Activated CD4-positive, alpha-beta memory T cell treated with anti-CD3 and anti-CD28 coated beads for 36 hours (primary cell): ENCODE results near the gene IGFL4. TPM values are rescaled to one million over a fixed set of nuclear protein-coding genes. Genes with fewer than 3 reads are reported as not detected.

ENCODE experiments used
- CTCF ChIA-PET: fragments of 350-600 bp; sonication (Branson Sonifier 250); formaldehyde crosslinking; loops from one replicate; lab custom pipeline; 2021; ENCODE audit warnings: antibody characterized with exemption, inconsistent platforms; lab: Charles Lee
- POLR2A ChIA-PET: fragments of 350-600 bp; sonication (Branson Sonifier 250); formaldehyde crosslinking; loops from one replicate; lab custom pipeline; 2021; ENCODE audit warnings: antibody characterized with exemption; lab: Charles Lee
- DNase-seq: peaks from one replicate; pipeline ENCODE4 v3.0.0-alpha.2; 2020
- H3K27ac Mint-ChIP-seq: one replicate; pipeline ENCODE4 v1.8.0; 2021; ENCODE audit warnings: mixed read lengths
- H3K27me3 Mint-ChIP-seq: one replicate; pipeline ENCODE4 v1.8.0; 2021; ENCODE audit warnings: mixed read lengths
- H3K36me3 Mint-ChIP-seq: one replicate; pipeline ENCODE4 v1.8.0; 2021; ENCODE audit warnings: mixed read lengths
- H3K4me1 Mint-ChIP-seq: one replicate; pipeline ENCODE4 v1.8.0; 2021; ENCODE audit warnings: low read depth, mixed read lengths
- H3K4me3 Mint-ChIP-seq: one replicate; pipeline ENCODE4 v1.8.0; 2021; ENCODE audit warnings: mild to moderate bottlenecking, mixed read lengths
- H3K9me3 Mint-ChIP-seq: one replicate; pipeline ENCODE4 v1.8.0; 2021; ENCODE audit warnings: mixed read lengths
- intact Hi-C: fragments of 100-400 bp; cut with micrococcal nuclease; formaldehyde crosslinking; loops from one replicate; pipeline ENCODE4 v1.15.1; 2023
- total RNA-seq, 2 experiments: library from RNA; stranded (reverse); gene quantifications; one replicate each; pipeline ENCODE4 v1.2.3, GENCODE V29; 2021

The IGFL4 gene
- total RNA-seq, 2 experiments from 2014 or later = not detected

- peaks cover 6% of the 10 kb centered on the region for H3K36me3 Mint-ChIP-seq
- intact Hi-C loops = loop anchor here (2.0 kb wide), 1 partner anchor 155 kb away; the partner anchor contains the start of gene SYMPK
- CTCF ChIA-PET = interaction anchor here (1.0 to 2.9 kb wide), 7 partner anchors 8 to 250 kb away, joined by 3 to 13 read pairs (median 9); partner anchors contain the start of gene CCDC61
- H3K9me3 Mint-ChIP-seq = no peaks in the 10 kb centered on the region
- no peak for DNase-seq
- POLR2A ChIA-PET = no interaction called here
- no peak overlapping the region for H3K27ac Mint-ChIP-seq
- H3K4me3 Mint-ChIP-seq = no peak overlapping the region
- peaks cover 13% of the 10 kb centered on the region for H3K27me3 Mint-ChIP-seq
- H3K4me1 Mint-ChIP-seq = peaks cover 17% of the 10 kb centered on the region
Measured at GRCh38 chr19:46017874-46018675, 22.7 kb downstream of the IGFL4 start.

DNA sequence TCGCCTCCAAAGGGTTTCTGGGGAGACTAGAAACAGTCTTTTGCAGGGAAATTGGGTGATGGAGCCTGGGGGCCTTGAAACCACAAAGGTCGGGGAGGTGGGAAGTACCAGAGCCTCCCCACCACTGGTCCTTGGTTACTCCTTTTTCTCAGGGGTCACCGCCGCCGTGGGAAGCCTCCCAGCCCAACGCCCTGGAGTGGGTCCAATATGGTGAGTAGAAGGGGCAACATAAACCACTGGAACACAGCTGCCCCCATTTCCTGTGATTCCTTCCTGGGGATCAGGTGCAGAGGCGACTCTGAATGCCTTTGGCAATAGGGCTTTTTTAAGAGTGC, 23.7 kb downstream of the IGFL4 start:
- peaks cover 6% of the 10 kb centered on the region for H3K36me3 Mint-ChIP-seq
- H3K4me3 Mint-ChIP-seq = no peak overlapping the region
- H3K9me3 Mint-ChIP-seq = no peaks in the 10 kb centered on the region
- H3K4me1 Mint-ChIP-seq = peaks cover 17% of the 10 kb centered on the region
- peaks cover 13% of the 10 kb centered on the region for H3K27me3 Mint-ChIP-seq
- intact Hi-C loops = loop anchor here (2.0 kb wide), 1 partner anchor 154 kb away; the partner anchor contains the start of gene SYMPK
- H3K27ac Mint-ChIP-seq = no peak overlapping the region
- ChIA-PET CTCF (interaction anchor here (0.6 to 2.9 kb wide), 14 partner anchors 9 to 251 kb away, joined by 3 to 30 read pairs (median 3); partner anchors contain the start of genes CCDC61, FOXA3 and SIX5), POLR2A (interaction anchor here (1.0 to 1.2 kb wide), 2 partner anchors 114 to 154 kb away, joined by 3 to 4 read pairs; partner anchors contain the start of gene SYMPK)
- DNase-seq = no peak

GRCh38 chr19:46016426-46017094, 24.2 kb downstream of the IGFL4 start:
- Mint-ChIP-seq H3K27me3 (peaks cover 13% of the 10 kb centered on the region), H3K36me3 (peaks cover 6% of the 10 kb centered on the region), H3K9me3 (no peaks in the 10 kb centered on the region), H3K4me1 (peaks cover 17% of the 10 kb centered on the region), H3K27ac (no peak overlapping the region), H3K4me3 (peak overlapping the region; percentile 74)
- ChIA-PET CTCF (interaction anchor here (0.6 to 2.9 kb wide), 14 partner anchors 9 to 251 kb away, joined by 3 to 30 read pairs (median 3); partner anchors contain the start of genes CCDC61, FOXA3 and SIX5), POLR2A (interaction anchor here (1.0 to 1.2 kb wide), 2 partner anchors 113 to 153 kb away, joined by 3 to 4 read pairs; partner anchors contain the start of gene SYMPK)
- DNase-seq = peak; percentile 88
- intact Hi-C loops = loop anchor here (1.0 to 2.0 kb wide), 3 partner anchors 21 to 154 kb away; partner anchors contain the start of genes CCDC61 and SYMPK

GRCh38 chr19:46015687-46016425, 24.9 kb downstream of the IGFL4 start:
- Mint-ChIP-seq H3K4me3 (peak overlapping the region; percentile 74), H3K27me3 (peaks cover 13% of the 10 kb centered on the region), H3K36me3 (peaks cover 10% of the 10 kb centered on the region), H3K4me1 (peaks cover 17% of the 10 kb centered on the region), H3K9me3 (no peaks in the 10 kb centered on the region), H3K27ac (no peak overlapping the region)
- DNase-seq = peak; percentile 59
- intact Hi-C loops = loop anchor here (1.0 to 2.0 kb wide), 3 partner anchors 21 to 153 kb away; partner anchors contain the start of genes CCDC61 and SYMPK
- POLR2A ChIA-PET = interaction anchor here (0.9 to 1.2 kb wide), 3 partner anchors 99 to 153 kb away, joined by 3 to 4 read pairs (median 3); partner anchors contain the start of gene SYMPK
- CTCF ChIA-PET = interaction anchor here (1.7 to 2.9 kb wide), 4 partner anchors 10 to 246 kb away, joined by 7 to 30 read pairs (median 10); partner anchors contain the start of genes FOXA3 and SIX5

DNA sequence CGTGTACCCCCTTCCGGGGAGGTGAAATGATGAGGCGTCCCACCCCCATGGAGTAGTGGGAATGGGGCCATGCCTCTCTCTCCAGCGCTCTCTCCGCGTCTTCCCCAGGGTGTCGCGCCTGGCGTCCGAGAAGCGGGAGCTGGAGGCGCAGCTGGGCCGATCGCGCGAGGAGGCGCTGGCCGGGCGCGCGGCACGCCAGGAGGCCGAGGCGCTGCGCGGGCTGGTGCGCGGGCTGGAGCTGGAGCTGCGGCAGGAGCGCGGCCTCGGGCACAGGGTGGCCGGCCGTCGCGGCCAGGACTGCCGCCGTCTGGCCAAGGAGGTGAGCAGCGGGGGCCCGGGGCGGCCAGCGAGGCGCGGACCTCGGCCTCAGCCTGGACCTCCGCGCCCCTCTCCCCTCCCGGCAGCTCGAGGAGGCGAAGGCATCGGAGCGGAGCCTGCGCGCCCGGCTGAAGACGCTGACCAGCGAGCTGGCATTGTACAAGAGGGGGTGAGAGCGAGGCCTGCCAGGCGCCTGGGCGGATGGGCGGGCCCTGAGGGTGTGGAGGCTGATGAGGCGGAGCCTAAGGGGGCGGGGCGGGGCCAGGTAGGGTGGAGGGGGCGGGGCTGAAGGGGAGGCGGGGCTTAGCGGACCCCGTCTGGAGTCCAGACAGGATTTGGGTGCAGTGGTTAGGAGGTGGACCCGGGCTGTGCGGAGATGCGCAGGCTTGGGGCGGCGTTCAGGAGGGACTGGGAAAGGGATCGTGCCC, 25.7 kb downstream of the IGFL4 start:
- no peak overlapping the region for H3K27ac Mint-ChIP-seq
- peak overlapping the region; percentile 67 for H3K4me3 Mint-ChIP-seq
- intact Hi-C loops = no loop called here
- peaks cover 13% of the 10 kb centered on the region for H3K27me3 Mint-ChIP-seq
- peaks cover 10% of the 10 kb centered on the region for H3K36me3 Mint-ChIP-seq
- H3K9me3 Mint-ChIP-seq = no peaks in the 10 kb centered on the region
- DNase-seq = peak; percentile 79
- peaks cover 17% of the 10 kb centered on the region for H3K4me1 Mint-ChIP-seq
- POLR2A ChIA-PET = interaction anchor here (0.9 kb wide), 1 partner anchor 100 kb away, joined by 3 read pairs; no protein-coding TSS in a partner anchor
- CTCF ChIA-PET = interaction anchor here (1.7 to 2.9 kb wide), 4 partner anchors 11 to 246 kb away, joined by 7 to 30 read pairs (median 10); partner anchors contain the start of genes FOXA3 and SIX5

GRCh38 chr19:46014534-46014933, 26.3 kb downstream of the IGFL4 start:
- ChIA-PET POLR2A (no interaction called here), CTCF (no interaction called here)
- Mint-ChIP-seq H3K36me3 (peaks cover 10% of the 10 kb centered on the region), H3K4me1 (peaks cover 17% of the 10 kb centered on the region), H3K27me3 (peaks cover 13% of the 10 kb centered on the region), H3K4me3 (no peak overlapping the region), H3K27ac (no peak overlapping the region), H3K9me3 (no peaks in the 10 kb centered on the region)
- no peak for DNase-seq
- intact Hi-C loops = no loop called here

GRCh38 chr19:46009530-46010510, 31.0 kb downstream of the IGFL4 start:
- intact Hi-C loops = no loop called here
- POLR2A ChIA-PET = no interaction called here

GRCh38 chr19:46006411-46006810, 34.4 kb downstream of the IGFL4 start:
- Mint-ChIP-seq H3K4me1 (no peaks in the 10 kb centered on the region), H3K4me3 (no peak overlapping the region), H3K36me3 (peaks cover 16% of the 10 kb centered on the region), H3K27me3 (no peaks in the 10 kb centered on the region), H3K9me3 (no peaks in the 10 kb centered on the region), H3K27ac (no peak overlapping the region)
- CTCF ChIA-PET = interaction anchor here (0.6 to 1.1 kb wide), 2 partner anchors 11 to 1646 kb away, joined by 3 to 4 read pairs; partner anchors contain the start of gene CCDC61
- POLR2A ChIA-PET = no interaction called here
- intact Hi-C loops = no loop called here
- DNase-seq = no peak

More at GRCh38 chr19:46009530-46010510, 31.0 kb downstream of the IGFL4 start:
- H3K9me3 Mint-ChIP-seq = no peaks in the 10 kb centered on the region
- peaks cover 5% of the 10 kb centered on the region for H3K4me1 Mint-ChIP-seq
- peaks cover 5% of the 10 kb centered on the region for H3K27me3 Mint-ChIP-seq
- H3K36me3 Mint-ChIP-seq = peaks cover 18% of the 10 kb centered on the region
- CTCF ChIA-PET = interaction anchor here (0.6 to 3.0 kb wide), 21 partner anchors 8 to 889 kb away, joined by 3 to 10 read pairs (median 3); partner anchors contain the start of genes CCDC61, MYPOP and SYMPK
- H3K27ac Mint-ChIP-seq = no peak overlapping the region
- H3K4me3 Mint-ChIP-seq = no peak overlapping the region
- peak; percentile 75 for DNase-seq

DNA sequence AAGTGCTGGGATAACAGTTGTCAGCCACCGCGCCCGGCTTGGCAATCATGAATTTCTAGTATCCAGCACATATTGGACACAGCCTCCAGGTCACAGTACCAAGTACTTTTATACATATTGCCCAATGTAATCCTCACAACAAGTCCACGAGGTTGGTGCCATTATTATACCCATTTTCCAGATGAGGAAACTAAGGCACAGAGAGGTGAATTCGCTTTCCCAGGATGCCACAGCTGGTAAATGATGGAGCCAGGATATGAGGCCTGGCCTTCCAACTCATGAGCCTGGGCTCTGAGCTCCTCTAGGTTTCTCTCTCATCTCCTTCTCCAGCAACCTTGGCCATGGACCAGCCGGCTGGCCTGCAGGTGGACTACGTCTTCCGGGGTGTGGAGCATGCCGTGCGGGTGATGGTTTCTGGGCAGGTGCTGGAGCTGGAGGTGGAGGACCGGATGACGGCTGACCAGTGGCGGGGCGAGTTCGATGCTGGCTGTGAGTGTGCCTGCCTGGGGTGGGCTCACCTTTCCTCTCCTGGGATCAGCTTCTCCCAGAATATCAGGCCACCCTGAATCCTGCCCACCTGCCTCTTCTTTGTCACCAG, 38.0 kb downstream of the IGFL4 start:
- Mint-ChIP-seq H3K9me3 (no peaks in the 10 kb centered on the region), H3K4me3 (no peak overlapping the region), H3K4me1 (peaks cover 24% of the 10 kb centered on the region), H3K27me3 (peaks cover 3% of the 10 kb centered on the region), H3K36me3 (peaks cover 11% of the 10 kb centered on the region), H3K27ac (no peak overlapping the region)
- no peak for DNase-seq
- intact Hi-C loops = no loop called here
- CTCF ChIA-PET = interaction anchor here (0.8 kb wide), 1 partner anchor 26 kb away, joined by 3 read pairs; no protein-coding TSS in a partner anchor
- POLR2A ChIA-PET = no interaction called here
